RPMI7951 (cell line): Measurements from ENCODE around the gene SH2D1B. TPM values are rescaled to one million over a fixed set of nuclear protein-coding genes. Genes with fewer than 3 reads are reported as not detected.
"Not testable (repeated sequence)": the region's sequence is repeated elsewhere in the genome, so short reads cannot be mapped to it uniquely, and the experiment has no call there.

Source experiments
- DNase-seq: peaks from one replicate; pipeline ENCODE4 v3.0.0-alpha.2; 2012; ENCODE audit warnings: low read depth
- total RNA-seq: library from RNA; depleted of rRNA; stranded (reverse); fragments of >200 nt; shearing (Covaris generic); gene quantifications from 2 replicates; pipeline ENCODE4 v1.2.3, GENCODE V29; 2014; rRNA removed

Gene SH2D1B, protein sequence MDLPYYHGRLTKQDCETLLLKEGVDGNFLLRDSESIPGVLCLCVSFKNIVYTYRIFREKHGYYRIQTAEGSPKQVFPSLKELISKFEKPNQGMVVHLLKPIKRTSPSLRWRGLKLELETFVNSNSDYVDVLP
- 0.10 and 0.12 TPM in 2 replicates for total RNA-seq

DNA sequence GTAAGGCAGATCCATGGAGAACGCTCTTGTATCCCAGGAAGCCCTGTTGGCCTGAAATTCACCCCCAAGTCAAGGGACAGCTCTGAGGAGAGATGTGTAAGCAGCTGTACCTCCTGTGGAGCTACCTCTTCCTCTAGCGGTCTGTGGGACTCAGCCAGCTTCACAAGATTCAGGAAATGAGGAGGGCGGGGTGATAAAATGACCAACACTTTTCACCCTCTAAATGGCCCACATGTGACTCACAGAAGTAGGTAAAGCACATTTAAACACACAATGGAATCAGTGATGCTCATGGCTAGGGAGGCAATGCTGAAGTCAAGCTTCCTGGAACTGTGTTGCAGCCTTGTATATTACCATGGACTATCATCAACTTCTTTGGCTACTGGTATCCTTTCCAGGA, at the start of gene SH2D1B:
SH2D1B (minus strand) TSS at position 135 of the 400 bp plus-strand sequence; CDS start at position 15, 120 bp downstream.
- peak; percentile 33 for DNase-seq

DNA sequence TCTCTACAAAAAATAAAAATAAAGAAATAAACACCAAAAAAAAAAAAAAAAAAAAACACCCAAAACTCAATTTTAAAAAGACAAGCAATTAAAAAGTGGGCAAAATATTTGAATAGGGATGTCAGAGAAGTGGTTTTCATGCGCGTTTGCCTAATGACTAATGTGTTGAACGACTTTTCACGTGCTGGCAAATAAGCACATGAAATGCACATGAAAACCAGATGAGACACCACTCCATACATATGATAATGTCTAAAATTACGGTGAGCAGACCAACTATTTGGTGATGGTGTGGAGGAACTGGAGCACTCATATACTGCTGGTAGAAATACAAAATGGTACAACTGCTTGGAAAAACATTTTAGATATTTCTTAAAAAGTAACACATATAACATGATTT, 46.3 kb upstream of the SH2D1B start:
- DNase-seq, result no peak

DNA sequence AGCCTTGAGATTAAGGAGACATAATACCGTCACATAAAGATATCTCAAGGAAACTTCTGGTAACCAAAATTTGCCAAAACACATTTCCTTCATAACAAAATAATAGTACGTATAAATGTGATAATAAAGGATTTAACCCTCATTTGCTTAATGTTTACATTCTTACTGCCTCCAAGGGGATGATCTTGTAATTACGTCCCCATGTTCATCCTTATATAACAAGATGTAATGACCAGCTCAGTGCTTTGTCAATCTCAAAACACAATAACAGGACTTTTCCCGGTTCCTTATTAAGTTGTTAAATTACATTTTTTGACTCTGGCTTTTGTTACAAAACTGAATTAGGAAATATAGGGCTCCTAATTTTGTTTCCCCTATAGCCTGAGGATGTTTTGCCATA, 44.4 kb upstream of the SH2D1B start:
- no peak for DNase-seq

DNA sequence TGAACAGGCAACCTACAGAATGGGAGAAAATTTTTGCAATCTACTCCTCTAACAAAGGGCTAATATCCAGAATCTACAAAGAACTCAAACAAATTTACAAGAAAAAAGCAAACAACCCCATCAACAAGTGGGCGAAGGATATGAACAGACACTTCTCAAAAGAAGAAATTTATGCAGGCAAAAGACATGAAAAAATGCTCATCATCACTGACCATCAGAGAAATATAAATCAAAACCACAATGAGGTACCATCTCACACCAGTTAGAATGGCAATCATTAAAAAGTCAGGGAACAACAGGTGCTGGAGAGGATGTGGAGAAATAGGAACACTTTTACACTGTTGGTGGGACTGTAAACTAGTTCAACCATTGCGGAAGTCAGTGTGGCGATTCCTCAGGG, 42.4 kb upstream of the SH2D1B start:
- not testable (repeated sequence) for DNase-seq

DNA sequence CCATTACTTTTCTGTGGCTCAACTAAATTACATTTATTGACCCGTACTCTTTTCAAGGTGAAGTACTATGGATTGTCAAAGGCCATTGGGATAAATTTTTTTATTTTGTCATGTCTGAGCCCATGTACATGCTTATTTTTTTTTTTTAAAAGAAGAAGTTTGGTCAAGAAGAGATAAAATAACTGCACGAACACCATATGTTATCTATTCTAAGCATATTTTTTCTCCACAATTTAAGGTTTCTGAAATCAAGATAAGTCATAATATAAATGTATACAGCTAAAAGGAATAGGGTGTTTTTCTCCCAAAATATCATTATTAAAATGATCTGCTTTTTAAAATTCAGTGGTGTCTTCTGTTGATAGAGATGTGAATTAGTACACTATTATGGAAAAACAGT, 35.0 kb upstream of the SH2D1B start:
- no peak for DNase-seq

DNA sequence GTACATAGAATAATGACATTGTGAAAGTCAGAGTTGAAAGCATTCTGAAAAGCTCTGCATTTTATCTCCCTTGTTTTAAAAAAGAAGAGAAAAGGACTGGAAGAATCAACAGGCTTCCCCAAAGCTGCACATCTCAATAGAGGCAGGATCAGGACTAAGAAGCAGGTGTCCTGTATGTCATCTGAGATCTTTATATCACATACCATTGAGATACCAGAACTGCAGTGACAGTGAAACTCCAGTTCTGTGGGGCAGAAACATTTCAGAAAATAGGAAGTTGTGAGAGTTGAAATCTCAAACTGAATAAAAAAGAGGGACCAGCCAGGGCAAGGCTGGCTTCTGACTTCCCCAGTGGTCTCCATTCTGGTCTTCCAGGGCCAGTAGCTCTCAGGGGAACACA, 33.0 kb upstream of the SH2D1B start:
- DNase-seq, result no peak

DNA sequence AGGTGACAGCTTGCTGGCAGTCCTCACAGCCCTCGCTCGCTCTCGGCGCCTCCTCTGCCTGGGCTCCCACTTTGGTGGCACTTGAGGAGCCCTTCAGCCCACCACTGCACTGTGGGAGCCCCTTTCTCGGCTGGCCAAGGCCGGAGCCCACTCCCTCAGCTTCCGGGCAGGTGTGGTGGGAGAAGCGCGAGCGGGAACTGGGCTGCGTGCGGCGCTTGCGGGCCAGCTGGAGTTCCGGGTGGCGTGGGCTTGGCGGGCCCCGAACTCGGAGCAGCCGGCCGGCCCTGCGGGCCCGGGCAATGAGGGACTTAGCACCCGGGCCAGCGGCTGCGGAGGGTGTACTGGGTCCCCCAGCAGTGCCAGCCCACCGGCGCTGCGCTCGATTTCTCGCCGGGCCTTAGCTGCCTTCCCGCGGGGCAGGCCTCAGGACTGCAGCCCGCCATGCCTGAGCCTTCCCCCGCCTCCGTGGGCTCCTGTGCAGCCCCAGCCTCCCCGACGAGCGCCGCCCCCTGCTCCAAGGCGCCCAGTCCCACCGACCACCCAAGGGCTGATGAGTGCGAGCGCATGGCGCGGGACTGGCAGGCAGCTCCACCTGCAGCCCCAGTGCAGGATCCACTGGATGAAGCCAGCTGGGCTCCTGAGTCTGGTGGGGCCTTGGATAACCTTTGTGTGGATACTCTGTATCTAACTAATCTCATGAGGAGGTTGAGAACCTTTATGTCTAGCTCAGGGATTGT, 21.2 kb upstream of the SH2D1B start:
- DNase-seq, result not testable (repeated sequence)

DNA sequence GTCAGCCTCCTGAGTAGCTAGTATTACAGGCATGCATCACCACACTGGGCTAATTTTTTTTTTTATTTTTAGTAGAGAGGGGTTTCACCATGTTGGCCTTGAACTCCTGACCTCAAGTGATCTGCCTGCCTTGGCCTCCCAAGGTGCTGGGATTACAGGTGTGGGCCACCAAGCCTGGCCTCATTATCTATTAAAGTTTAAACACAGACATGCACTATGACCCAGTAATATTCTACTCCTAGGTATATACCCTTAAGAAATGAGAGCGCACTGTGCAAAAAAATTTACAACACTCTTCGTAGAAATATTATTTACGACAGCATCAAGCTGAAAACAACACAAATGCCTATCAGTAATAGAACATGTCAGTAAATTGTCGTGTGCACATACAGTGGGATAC, 18.6 kb upstream of the SH2D1B start:
- no peak for DNase-seq

DNA sequence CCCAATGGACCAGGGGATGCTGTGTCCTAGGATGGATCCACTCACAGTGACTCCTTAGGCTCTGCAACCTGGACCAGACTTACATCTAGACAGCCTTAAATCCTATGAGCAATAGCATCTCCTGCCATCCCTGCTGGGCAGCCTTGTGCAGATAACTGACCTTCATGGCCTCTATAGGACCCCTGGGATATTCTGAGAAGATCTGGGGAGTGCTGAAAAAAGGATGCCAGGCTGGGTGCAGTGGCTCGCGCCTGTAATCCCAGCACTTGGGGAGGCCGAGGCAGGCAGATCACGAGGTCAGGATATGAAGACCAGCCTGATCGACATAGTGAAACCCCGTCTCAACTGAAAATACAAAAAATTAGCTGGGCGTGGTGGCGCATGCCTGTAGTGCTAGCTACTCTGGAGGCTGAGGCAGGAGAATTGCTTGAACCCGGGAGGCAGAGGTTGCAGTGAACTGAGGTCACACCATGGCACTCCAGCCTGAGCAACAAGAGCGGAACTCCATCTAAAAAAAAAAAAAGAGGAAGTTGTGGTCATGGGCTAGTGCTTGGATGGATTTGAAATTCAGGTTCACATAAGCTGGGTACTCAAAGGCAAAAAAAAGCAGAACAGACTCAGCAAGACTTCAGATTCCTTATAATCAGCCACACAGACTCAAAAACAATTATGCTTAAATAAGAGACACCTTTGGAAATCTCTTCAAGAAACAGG, 10.9 kb upstream of the SH2D1B start:
- no peak for DNase-seq

DNA sequence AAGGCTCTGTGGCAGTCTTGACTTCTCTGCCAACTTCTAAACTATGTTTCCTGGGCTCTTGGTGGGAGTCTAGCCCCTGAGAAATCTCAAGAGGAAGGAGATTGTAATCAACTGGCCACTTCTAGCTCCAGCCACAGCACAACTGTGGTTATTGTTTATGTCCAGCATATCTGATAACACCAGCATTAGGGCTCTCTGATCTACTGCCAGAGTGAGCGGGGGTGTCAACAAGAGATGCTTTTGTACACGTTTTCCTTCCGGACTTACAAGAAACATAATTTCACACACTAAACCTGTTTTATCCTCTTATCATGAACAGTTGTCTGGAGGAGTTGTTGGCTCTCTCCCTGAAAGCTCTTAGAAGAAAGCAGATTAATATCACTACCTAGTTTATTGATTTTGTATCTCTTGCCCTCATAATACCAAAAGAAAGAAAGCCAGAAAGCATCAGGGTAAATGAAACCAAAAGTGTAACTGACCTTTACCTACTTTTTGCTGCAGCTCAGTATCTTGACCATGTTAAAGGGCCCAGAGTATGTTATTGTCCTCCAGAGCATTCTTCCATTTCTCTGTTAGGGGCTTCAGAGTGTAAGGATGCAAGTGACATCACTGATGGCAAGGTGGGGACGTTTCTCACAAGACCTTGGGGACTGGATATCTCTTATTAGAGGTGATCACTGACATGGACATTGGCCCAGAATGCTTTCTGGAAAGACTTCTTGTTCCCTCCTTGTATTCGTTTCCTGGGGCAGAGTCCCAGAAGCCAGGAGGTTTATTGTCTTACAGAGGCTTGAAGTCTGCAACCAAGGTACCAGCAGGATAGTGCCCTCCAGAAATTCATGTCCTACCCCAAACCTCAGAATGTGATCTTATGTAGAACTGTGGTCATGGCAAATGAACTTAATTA, 9.6 kb upstream of the SH2D1B start:
- peak; percentile 67 for DNase-seq

DNA sequence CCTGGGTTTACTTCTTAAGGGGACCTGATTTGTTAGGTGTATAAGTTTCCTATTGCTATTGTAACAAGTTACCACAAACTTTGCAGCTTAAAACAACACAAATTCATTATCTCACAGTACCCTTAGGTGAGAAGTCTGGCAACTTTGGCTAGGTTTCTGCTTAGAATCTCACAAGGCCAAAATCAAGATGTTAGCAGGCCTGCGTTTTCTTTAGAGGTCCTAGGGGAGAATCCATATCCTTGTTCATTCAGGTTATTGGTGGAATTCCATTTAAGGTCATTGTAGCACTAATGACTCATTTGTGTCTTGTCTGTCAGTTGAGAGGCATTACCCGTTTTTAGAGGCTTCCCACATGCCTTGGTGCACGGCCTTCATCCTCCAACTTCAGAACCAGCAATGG, 8.2 kb upstream of the SH2D1B start:
- no peak for DNase-seq

DNA sequence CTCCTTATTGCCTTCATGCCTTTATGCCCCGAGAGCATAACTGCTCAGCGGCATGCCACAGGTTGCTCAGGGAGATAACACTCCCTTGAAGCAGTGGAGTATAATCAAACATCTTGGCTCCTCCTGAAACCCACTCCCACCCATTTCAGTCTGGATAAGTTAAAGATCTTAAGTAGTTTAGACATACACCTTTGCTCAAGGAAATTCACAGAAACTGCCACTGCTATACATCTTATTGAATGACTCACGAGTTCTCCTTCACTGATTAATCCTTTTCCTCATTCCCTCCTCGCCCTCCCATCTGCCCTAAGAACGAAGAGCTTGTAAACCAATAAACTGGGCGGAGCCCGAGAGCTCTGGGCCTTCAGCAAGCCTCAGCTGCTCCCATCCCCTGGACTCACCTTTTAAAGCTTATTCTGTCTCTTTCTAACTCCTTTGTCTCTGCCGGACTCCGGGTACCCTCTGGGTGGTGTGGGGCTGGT, 7.6 kb upstream of the SH2D1B start:
- DNase-seq, result not testable (repeated sequence)

DNA sequence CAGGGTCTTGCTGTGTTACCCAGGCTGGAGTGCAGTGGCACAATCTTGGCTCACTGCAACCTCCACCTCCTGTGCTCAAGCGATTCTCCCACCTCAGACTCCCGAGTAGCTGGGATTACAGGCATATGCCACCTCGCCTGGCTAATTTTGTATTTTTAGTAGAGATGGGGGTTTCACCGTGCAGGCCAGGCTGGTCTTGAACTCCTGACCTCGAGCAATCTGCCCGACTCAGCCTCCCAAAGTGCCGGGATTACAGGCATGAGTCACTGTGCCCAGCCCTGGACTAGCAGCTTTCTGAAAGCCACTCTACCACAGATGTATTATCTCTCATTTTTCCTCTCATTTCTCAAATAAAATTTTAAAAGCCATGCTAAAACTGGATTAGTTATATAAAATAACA, 6.6 kb upstream of the SH2D1B start:
- DNase-seq, result peak; percentile 39

DNA sequence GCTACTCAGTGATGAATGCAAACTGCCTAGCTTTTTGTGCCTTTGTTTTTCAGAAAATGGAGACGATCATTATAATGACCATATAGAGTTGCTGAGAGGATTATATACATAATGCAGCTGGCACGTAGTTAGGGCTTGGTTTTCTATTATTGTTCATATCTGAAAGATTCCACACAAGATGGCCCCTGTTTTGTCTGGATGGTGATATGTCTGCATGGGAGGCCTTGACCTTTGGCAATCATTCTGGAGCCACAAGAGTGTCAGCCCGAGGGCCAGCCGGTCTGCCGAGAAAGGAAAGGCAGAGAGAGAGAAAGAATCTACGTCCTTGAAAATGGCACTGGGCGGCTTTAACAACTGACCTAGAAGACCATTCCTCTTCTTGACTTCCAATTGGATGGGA, 5.7 kb upstream of the SH2D1B start:
- no peak for DNase-seq

DNA sequence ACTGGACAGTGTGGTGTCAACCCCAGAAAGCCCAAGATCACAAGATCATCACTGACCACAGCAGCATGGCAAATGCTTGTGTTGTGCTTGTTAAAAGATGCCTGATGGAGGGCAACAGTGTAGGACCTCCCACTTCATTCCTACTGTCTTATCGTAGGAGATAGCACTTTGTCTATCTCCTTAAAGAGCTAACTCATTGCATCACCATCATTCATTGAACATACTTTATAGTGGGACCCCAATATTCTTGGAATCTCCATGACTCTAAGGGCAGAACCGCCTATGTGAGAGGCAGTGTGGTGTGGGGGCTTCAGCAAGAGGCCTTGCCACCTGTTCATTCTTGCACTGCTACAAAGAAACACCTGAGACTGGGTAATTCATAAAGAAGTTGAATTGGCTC, 5.0 kb upstream of the SH2D1B start:
- no peak for DNase-seq

DNA sequence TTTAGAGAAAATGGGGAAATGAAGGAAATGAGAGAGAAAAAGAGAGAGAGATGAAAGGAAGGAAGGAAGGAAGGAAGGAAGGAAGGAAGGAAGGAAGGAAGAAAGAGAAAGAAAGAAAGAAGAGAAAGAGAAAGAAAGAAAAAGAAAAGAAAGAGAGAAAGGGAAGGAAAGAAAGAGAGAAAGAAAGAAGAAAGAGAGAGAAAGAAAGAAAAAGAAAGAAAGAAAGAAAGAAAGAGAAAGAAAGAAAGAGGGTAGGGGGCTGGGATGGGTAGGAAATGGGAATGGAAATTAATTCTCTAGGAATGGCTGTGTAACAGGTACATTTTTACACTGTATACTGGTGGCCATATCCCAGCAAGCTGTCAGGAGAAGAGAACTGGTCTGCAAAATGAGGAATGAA, 4.3 kb upstream of the SH2D1B start:
- DNase-seq, result no peak

DNA sequence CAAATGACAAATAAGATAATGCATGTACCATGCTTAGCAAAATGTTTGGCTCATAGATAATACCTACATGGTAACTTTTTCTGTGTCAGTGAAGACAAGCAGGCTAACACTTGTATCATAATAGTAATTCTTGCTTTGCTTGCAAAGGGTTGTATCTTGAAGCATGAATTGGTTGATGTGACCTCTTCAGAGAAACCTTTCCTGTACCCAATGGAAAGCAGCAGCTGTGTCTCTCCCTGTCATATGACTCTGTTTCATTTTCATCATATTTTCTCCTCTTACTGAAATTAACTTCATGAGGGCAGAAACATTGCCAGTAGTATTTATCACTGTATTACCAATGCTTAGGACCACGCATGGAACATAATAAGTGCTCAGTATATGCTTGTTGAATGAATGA, 4.4 kb downstream of the SH2D1B start:
- DNase-seq, result no peak

DNA sequence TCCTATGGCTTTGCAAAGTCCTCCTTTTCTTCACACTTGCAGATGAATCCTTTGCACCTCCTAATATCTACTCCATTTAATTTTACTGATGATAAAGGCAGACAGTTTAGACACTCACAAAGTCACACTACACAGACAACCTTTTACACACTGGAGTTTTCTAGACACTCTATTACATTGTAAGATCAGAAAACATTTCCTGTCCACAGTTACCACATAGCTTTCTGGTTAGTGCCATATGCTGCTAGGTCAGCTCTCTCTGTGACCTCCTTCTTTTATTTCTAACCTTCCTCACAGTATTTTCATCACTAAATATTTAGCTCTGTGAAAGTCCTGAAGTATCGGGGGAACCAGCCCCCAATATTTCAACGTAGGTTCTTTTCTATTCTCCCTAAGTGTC, 5.1 kb downstream of the SH2D1B start:
- DNase-seq, result no peak

DNA sequence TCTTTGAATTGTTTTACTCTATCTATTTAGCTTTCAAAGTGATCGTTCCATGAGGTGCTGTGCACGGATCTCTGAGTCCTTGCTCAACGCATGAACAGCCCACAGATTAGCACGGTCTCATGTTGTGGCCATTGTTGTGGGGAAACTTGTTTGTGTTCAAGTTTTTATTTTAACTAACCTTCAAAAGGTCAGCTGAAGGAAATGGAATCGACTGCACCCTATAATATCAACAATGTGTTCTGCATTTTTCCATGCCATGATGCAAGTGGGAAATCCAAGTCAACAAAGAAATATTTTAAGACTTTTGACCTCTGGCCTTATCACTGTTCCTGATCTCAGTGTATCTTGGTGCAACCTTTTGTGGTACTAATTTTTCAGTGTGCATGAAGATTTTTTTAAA, 6.1 kb downstream of the SH2D1B start:
- DNase-seq, result no peak

DNA sequence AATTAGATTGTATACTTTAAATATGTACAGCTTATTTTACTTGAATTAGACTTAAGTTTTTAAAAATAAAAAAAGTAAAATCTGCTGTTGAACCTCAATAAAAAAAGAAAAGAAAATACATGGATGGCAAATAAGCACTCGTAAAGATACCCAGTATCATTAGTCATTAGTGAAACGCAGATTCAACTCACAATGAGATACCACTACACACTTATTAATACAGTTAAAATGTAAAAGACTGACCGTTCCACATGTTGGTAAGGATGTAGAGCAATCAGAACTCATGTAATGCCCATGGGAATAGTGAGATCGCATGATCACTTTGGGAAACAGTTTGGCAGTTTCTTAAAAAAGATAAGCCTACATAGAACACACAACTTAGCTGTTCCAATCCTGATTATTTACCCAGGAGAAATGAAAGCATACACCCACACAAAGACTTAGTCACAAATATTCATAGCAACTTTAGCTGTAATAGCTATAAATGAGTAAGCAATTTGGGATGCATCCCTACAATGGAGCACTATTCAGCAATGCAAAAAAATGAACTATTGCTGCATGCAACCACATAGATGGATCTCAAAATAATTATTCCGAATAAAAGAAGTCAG, 7.3 kb downstream of the SH2D1B start:
- DNase-seq, result peak; percentile 24

DNA sequence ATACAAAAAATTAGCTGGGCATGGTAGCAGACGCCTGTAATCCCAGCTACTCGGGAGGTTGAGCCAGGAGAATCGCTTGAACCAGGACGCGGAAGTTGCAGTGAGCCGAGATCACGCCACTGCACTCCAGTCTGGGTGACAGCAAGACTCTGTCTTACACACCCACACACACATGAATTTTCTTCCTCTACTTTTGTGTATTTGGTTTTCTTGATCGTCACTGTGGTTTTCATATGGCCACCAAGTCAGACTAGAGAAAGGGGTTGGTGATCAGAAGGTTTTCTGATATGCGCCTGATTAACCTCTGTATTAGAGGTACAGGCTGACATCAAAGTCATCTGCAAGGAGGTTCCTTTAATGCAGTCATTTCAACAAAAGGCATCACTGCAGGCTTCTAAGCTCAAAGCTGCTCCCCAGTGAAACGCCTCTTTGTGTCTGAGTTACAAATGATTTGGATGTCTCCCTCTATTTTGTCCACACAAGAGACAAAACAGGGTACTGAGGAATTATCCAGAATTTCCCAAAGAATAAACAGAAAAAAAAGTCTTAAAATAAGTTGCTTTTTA, 11.1 kb downstream of the SH2D1B start:
- DNase-seq, result no peak
